Measurements from ENCODE around the gene LCMT1. TPM values are rescaled to one million over a fixed set of nuclear protein-coding genes. Genes with fewer than 3 reads are reported as not detected.
"Not testable (repeated sequence)": the region's sequence is repeated elsewhere in the genome, so short reads cannot be mapped to it uniquely, and the experiment has no call there.

LCMT1 gene
- total and polyA plus RNA-seq, 2 donors (not counting 1 experiment from before 2014, with no cell fraction given): 40.8 to 45.8 TPM

GRCh38 chr16:25121824-25122600 is 10.5 kb downstream of the LCMT1 start:
- no peak for TF ChIP-seq EZH2 (IDR thresholded peaks at IDR 0.05; ENCODE audit: low read length, missing control alignments)
- no peak for TF ChIP-seq CTCF (conservative IDR thresholded peaks at IDR 0.05 in 1 of 2, IDR thresholded peaks at IDR 0.05 in 1 of 2; ENCODE audit: low read depth in 1 of 2, low read length in 2 of 2)
- no peak overlapping the region for H2AFZ ChIP-seq (ENCODE audit: low read length)
- no peak overlapping the region for H3K4me2 ChIP-seq (ENCODE audit: extremely low read depth, insufficient read depth, low read length)
- H3K36me3 ChIP-seq (ENCODE audit: control insufficient read depth, insufficient read depth, low read length): peaks cover 1% of the 10 kb centered on the region
- no peak overlapping the region for H3K27ac ChIP-seq (ENCODE audit: insufficient read depth, low read length)
- peaks cover 8% of the 10 kb centered on the region for H3K4me1 ChIP-seq (ENCODE audit: control insufficient read depth, extremely low read depth, insufficient read depth, low read length)
- H3K27me3 ChIP-seq (ENCODE audit: control insufficient read depth, insufficient read depth, low read length): no peaks in the 10 kb centered on the region
- no peaks in the 10 kb centered on the region for H4K20me1 ChIP-seq (ENCODE audit: control insufficient read depth, extremely low read depth, insufficient read depth, low read length)
- H3K4me3 ChIP-seq (replicated peaks in 1 of 4; ENCODE audit: control extremely low read depth in 1 of 4, insufficient read depth in 1 of 4, low read depth in 3 of 4, low read length in 4 of 4): no peak overlapping the region
- H3K9me3 ChIP-seq (ENCODE audit: control insufficient read depth, insufficient read depth, low read depth, low read length): no peaks in the 10 kb centered on the region
- no peak for DNase-seq (ENCODE audit: low read depth in 2 of 2)
- no peak overlapping the region for H3K9ac ChIP-seq (ENCODE audit: insufficient read depth, low read length)
- H3K79me2 ChIP-seq (ENCODE audit: control insufficient read depth, insufficient read depth, low read length): peaks cover 4% of the 10 kb centered on the region

GRCh38 chr16:25124503-25124902 is 13.0 kb downstream of the LCMT1 start:
- no peak for DNase-seq (ENCODE audit: low read depth in 2 of 2)
- Histone ChIP-seq H3K27me3 (ENCODE audit: control insufficient read depth, insufficient read depth, low read length) (no peaks in the 10 kb centered on the region), H3K36me3 (ENCODE audit: control insufficient read depth, insufficient read depth, low read length) (no peaks in the 10 kb centered on the region), H3K9me3 (ENCODE audit: control insufficient read depth, insufficient read depth, low read depth, low read length) (no peaks in the 10 kb centered on the region), H4K20me1 (ENCODE audit: control insufficient read depth, extremely low read depth, insufficient read depth, low read length) (no peaks in the 10 kb centered on the region), H3K9ac (ENCODE audit: insufficient read depth, low read length) (no peak overlapping the region), H2AFZ (ENCODE audit: low read length) (no peak overlapping the region), H3K27ac (ENCODE audit: insufficient read depth, low read length) (no peak overlapping the region), H3K4me3 (replicated peaks in 1 of 4; ENCODE audit: control extremely low read depth in 1 of 4, insufficient read depth in 1 of 4, low read depth in 3 of 4, low read length in 4 of 4) (no peak overlapping the region), H3K4me1 (ENCODE audit: control insufficient read depth, extremely low read depth, insufficient read depth, low read length) (peaks cover 11% of the 10 kb centered on the region), H3K4me2 (ENCODE audit: extremely low read depth, insufficient read depth, low read length) (no peak overlapping the region), H3K79me2 (ENCODE audit: control insufficient read depth, insufficient read depth, low read length) (no peaks in the 10 kb centered on the region)
- TF ChIP-seq CTCF (conservative IDR thresholded peaks at IDR 0.05 in 1 of 2, IDR thresholded peaks at IDR 0.05 in 1 of 2; ENCODE audit: low read depth in 1 of 2, low read length in 2 of 2) (no peak), EZH2 (IDR thresholded peaks at IDR 0.05; ENCODE audit: low read length, missing control alignments) (no peak)

GRCh38 chr16:25126086-25126666 is 14.6 kb downstream of the LCMT1 start:
- H4K20me1 ChIP-seq (ENCODE audit: control insufficient read depth, extremely low read depth, insufficient read depth, low read length); DNase-seq (ENCODE audit: low read depth in 2 of 2): not testable (repeated sequence)

More at GRCh38 chr16:25126086-25126666, 14.6 kb downstream of the LCMT1 start:
- not testable (repeated sequence) for H3K4me3 ChIP-seq (replicated peaks in 1 of 4; ENCODE audit: control extremely low read depth in 1 of 4, insufficient read depth in 1 of 4, low read depth in 3 of 4, low read length in 4 of 4); H3K4me2 ChIP-seq (ENCODE audit: extremely low read depth, insufficient read depth, low read length); H3K79me2 ChIP-seq (ENCODE audit: control insufficient read depth, insufficient read depth, low read length); H3K9ac ChIP-seq (ENCODE audit: insufficient read depth, low read length); H3K36me3 ChIP-seq (ENCODE audit: control insufficient read depth, insufficient read depth, low read length); H3K27me3 ChIP-seq (ENCODE audit: control insufficient read depth, insufficient read depth, low read length); H2AFZ ChIP-seq (ENCODE audit: low read length); H3K9me3 ChIP-seq (ENCODE audit: control insufficient read depth, insufficient read depth, low read depth, low read length)
- H3K27ac ChIP-seq (ENCODE audit: insufficient read depth, low read length): peak overlapping the region; percentile 49
- H3K4me1 ChIP-seq (ENCODE audit: control insufficient read depth, extremely low read depth, insufficient read depth, low read length): peaks cover 11% of the 10 kb centered on the region
